Ishikawa (cell line): ENCODE results near the gene ADD2.

ENCODE experiments used
- CEBPB ChIP-seq: IDR thresholded peaks from 2 replicates; pipeline ENCODE4 v1.6.1; 2012
- CREB1 ChIP-seq: IDR thresholded peaks from 2 replicates; pipeline ENCODE4 v1.6.1; 2012; ENCODE audit warnings: low read depth
- EGR1 ChIP-seq: IDR thresholded peaks from 2 replicates; pipeline ENCODE4 v1.6.1; 2012
- EP300 ChIP-seq: IDR thresholded peaks from 2 replicates; pipeline ENCODE4 v1.6.1; 2012; ENCODE audit warnings: borderline replicate concordance
- FOXM1 ChIP-seq: IDR thresholded peaks from 2 replicates; pipeline ENCODE4 v1.6.1; 2012; ENCODE audit warnings: low read depth, borderline replicate concordance
- MAX ChIP-seq: IDR thresholded peaks from 2 replicates; pipeline ENCODE4 v1.6.1; 2012
- NFIC ChIP-seq: IDR thresholded peaks from 2 replicates; pipeline ENCODE4 v1.6.1; 2012
- RAD21 ChIP-seq: IDR thresholded peaks from 2 replicates; pipeline ENCODE4 v1.6.1; 2012; ENCODE audit warnings: low read depth
- REST ChIP-seq: IDR thresholded peaks from 2 replicates; pipeline ENCODE4 v1.6.1; 2012; ENCODE audit warnings: low read depth, mild to moderate bottlenecking
- TAF1 ChIP-seq: IDR thresholded peaks from 2 replicates; pipeline ENCODE4 v1.6.1; 2012; ENCODE audit warnings: low read depth, mild to moderate bottlenecking
- TCF12 ChIP-seq: IDR thresholded peaks from 2 replicates; pipeline ENCODE4 v1.6.1; 2012; ENCODE audit warnings: low read depth
- TEAD4 ChIP-seq: IDR thresholded peaks from 2 replicates; pipeline ENCODE4 v1.6.1; 2012
- YY1 ChIP-seq: IDR thresholded peaks from 2 replicates; pipeline ENCODE4 v1.6.1; 2012; ENCODE audit warnings: low read depth
- ZBTB7A ChIP-seq: IDR thresholded peaks from 2 replicates; pipeline ENCODE4 v1.6.1; 2012; ENCODE audit warnings: low read depth
- TF ChIP-seq, protein P1 (sequence below): IDR thresholded peaks from 2 replicates; pipeline ENCODE4 v1.6.1; 2012

The ADD2 gene

GRCh38 chr2:70789304-70790135, 21.5 kb upstream of the ADD2 start:
- TF ChIP-seq CEBPB (no peak), EGR1 (no peak), REST (no peak), RAD21 (peak; percentile 83), FOXM1 (no peak), ZBTB7A (no peak)

GRCh38 chr2:70785137-70785911, 17.3 kb upstream of the ADD2 start:
- TF ChIP-seq, protein P1, sequence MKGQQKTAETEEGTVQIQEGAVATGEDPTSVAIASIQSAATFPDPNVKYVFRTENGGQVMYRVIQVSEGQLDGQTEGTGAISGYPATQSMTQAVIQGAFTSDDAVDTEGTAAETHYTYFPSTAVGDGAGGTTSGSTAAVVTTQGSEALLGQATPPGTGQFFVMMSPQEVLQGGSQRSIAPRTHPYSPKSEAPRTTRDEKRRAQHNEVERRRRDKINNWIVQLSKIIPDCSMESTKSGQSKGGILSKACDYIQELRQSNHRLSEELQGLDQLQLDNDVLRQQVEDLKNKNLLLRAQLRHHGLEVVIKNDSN = no peak
- TF ChIP-seq RAD21 = peak; percentile 71

GRCh38 chr2:70784320-70784719, 16.3 kb upstream of the ADD2 start:
- TF ChIP-seq EGR1 (no peak), MAX (no peak), CREB1 (no peak), CEBPB (no peak), REST (no peak), TAF1 (no peak), TEAD4 (no peak), YY1 (no peak), FOXM1 (no peak), NFIC (no peak), EP300 (no peak), RAD21 (no peak)
- TF ChIP-seq, protein P1 = no peak

- TF ChIP-seq, protein P1 = no peak
Measured at GRCh38 chr2:70779911-70780545, 12.0 kb upstream of the ADD2 start.

DNA sequence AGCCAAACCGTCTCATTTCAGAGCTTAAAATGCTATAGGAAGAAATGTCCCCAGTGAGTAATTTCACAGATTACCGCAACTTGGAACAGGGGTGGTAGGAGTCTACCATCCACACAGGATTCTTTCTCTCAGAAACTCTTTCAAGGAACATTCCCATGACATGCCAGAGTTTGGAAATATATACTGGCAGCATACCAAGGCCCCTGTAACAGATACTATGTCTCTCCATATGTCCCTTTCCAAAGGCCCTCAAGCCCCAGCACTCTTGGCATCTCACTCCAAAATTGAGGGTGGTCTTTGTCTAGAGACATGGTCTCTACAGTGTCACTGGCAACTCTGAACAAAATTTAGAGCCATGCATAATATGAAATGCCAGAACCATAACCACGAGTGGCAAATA, 11.5 kb upstream of the ADD2 start:
- TF ChIP-seq MAX (no peak), EP300 (no peak), TAF1 (no peak)

DNA sequence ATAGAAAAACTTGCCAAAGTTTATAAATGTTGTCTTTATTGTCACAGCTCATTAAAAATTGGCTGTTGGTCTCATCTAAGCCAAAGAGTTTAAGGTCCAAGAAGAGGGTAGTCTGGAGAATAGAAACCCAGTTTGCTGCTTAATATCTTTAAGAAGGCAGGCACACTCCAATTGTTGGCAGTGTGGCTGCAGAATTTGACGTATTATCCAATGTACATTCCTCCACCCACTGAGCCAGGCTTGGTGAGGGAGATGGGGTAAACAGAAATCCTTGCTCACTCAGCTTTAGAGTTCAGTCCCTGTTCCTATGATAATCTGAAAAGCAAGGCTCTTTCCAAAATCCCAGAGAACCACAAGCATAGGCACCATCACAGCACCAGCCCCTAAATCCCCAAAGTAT, 10.7 kb upstream of the ADD2 start:
- TF ChIP-seq FOXM1 = no peak
- TF ChIP-seq TEAD4 = no peak
- TF ChIP-seq NFIC = no peak
- TF ChIP-seq, protein P1 = no peak
- TF ChIP-seq EGR1 = no peak
- no peak for TF ChIP-seq CEBPB
- no peak for TF ChIP-seq TCF12
- no peak for TF ChIP-seq CREB1
- TF ChIP-seq EP300 = no peak
- TF ChIP-seq RAD21 = no peak
- no peak for TF ChIP-seq TAF1
- no peak for TF ChIP-seq YY1
- no peak for TF ChIP-seq REST
- TF ChIP-seq MAX = no peak
